Left colon (tissue), 2 donors: ENCODE measurements around the gene PCDHB1. TPM values are rescaled to one million over a fixed set of nuclear protein-coding genes. Genes with fewer than 3 reads are reported as not detected.
"Not testable (repeated sequence)": the region's sequence is repeated elsewhere in the genome, so short reads cannot be mapped to it uniquely, and the experiment has no call there.

Source experiments
- ATAC-seq: fragments of 200-7000 bp; cut with Tn5 transposase; one replicate; pipeline ENCODE4 v1.9.1; 2020; ENCODE audit warnings: mild to moderate bottlenecking, moderate library complexity
- DNase-seq, 2 donors: peaks; one replicate each; pipeline ENCODE4 v3.0.0-alpha.2; 2020
- intact Hi-C, 2 donors: fragments of 100-400 bp; cut with DNase I in 1 of 2; cut with micrococcal nuclease in 1 of 2; formaldehyde crosslinking; loops; one replicate each; pipeline versions ENCODE4 v1.11.2 to v1.14.0; 2022; cut with DNase I, micrococcal nuclease
- total RNA-seq, 2 donors: library from RNA; stranded (reverse); fragmentation: NEBNext Ultra II Directional; extraction: Animal tissue kit (Norgen Biotek cat#: 25700); gene quantifications; one replicate each; pipeline ENCODE4 v1.2.1, GENCODE V29; 2021
- donor health status: DM: no; HTN: no; CAD: no.
- donor health status: DM: yes; HTN: yes; CAD: no.

PCDHB1 gene
- total RNA-seq, 2 donors from 2014 or later: not detected

- no peak for ATAC-seq
- no peak for DNase-seq
- intact Hi-C loops: no loop called here
Observed at GRCh38 chr5:141041427-141041785, 9.8 kb upstream of the PCDHB1 start.

- DNase-seq: no peak
- intact Hi-C loops: no loop called here
- ATAC-seq: no peak
Observed at GRCh38 chr5:141042555-141042954, 8.6 kb upstream of the PCDHB1 start.

DNA sequence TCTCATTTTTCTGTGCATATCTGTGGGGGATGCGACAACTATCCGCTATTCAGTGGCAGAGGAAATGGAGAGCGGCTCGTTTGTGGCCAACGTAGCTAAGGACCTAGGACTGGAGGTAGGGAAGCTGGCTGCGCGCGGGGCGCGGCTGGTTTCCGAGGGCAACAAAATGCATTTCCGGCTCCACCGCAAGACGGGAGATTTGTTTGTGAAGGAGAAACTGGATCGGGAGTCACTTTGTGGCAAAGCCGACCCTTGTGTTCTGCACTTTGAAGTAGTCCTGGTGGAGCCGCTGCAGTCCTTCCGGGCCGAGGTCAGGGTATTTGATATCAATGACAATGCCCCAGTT, 320 bp downstream of the PCDHB1 start:
- no peak for DNase-seq
- ATAC-seq: no peak
- intact Hi-C loops: no loop called here

GRCh38 chr5:141077826-141078225, 26.7 kb downstream of the PCDHB1 start:
- ATAC-seq: no peak
- intact Hi-C loops: no loop called here
- DNase-seq: no peak

- no peak for ATAC-seq
Observed at GRCh38 chr5:141082228-141082627, 31.1 kb downstream of the PCDHB1 start.

GRCh38 chr5:141084487-141084989, 33.4 kb downstream of the PCDHB1 start:
- intact Hi-C loops: no loop called here
- DNase-seq: no peak
- ATAC-seq: no peak

More at GRCh38 chr5:141082228-141082627, 31.1 kb downstream of the PCDHB1 start:
- intact Hi-C loops: no loop called here
- no peak for DNase-seq

GRCh38 chr5:141094481-141095262, 43.5 kb downstream of the PCDHB1 start, which contains the start of gene PCDHB2:
PCDHB2 (plus strand) TSS chr5:141094615; CDS start chr5:141094791, 176 bp downstream.
- no peak for ATAC-seq
- peak in 1 of 2 donors; percentile 13 for DNase-seq
- intact Hi-C loops: no loop called here

DNA sequence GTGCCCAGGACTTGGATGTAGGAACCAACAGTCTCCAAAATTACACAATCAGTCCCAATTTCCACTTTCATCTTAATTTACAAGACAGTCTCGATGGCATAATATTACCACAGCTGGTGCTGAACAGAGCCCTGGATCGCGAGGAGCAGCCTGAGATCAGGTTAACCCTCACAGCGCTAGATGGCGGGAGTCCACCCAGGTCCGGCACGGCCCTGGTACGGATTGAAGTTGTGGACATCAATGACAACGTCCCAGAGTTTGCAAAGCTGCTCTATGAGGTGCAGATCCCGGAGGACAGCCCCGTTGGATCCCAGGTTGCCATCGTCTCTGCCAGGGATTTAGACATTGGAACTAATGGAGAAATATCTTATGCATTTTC, 44.1 kb downstream of the PCDHB1 start:
- DNase-seq: no peak
- no peak for ATAC-seq
- intact Hi-C loops: no loop called here

DNA sequence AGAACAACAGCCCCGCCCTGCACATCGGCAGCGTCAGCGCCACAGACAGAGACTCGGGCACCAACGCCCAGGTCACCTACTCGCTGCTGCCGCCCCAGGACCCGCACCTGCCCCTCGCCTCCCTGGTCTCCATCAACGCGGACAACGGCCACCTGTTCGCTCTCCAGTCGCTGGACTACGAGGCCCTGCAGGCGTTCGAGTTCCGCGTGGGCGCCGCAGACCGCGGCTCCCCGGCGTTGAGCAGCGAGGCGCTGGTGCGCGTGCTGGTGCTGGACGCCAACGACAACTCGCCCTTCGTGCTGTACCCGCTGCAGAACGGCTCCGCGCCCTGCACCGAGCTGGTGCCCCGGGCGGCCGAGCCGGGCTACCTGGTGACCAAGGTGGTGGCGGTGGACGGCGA, 45.0 kb downstream of the PCDHB1 start:
- ATAC-seq, DNase-seq, intact Hi-C loops: not testable (repeated sequence)

DNA sequence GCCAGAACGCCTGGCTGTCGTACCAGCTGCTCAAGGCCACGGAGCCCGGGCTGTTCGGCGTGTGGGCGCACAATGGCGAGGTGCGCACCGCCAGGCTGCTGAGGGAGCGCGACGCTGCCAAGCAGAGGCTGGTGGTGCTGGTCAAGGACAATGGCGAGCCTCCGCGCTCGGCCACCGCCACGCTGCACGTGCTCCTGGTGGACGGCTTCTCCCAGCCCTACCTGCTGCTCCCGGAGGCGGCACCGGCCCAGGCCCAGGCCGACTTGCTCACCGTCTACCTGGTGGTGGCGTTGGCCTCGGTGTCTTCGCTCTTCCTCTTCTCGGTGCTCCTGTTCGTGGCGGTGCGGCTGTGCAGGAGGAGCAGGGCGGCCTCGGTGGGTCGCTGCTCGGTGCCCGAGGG, 45.4 kb downstream of the PCDHB1 start:
- ATAC-seq: not testable (repeated sequence)

DNA sequence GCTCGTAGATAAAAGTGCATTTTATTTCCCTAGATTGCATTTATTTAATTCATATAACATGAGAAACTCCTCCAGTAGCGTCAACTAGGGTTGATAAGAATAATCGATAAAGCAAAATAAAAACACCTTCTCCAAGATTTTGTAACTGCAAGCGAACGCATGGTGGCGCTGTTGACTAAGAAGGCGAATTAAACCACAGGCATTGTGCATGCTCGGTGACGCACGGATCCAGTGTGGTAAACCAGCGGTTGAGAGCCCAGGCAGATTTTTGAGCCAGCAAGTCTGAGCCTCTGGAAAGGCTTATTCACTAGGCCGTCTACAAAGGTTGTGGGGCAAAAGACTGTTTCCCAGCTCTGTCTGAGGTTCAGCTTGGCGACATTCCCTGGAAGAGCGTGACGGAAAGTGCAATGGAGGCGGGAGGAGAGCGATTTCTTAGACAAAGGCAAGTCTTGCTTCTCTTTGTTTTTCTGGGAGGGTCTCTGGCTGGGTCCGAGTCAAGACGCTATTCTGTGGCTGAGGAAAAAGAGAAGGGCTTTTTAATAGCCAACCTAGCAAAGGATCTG, 49.1 kb downstream of the PCDHB1 start, which contains the start of gene PCDHB3:
Gene PCDHB3, plus strand, starts transcription at position 231 of the 563 bp plus-strand sequence. Its CDS starts 177 bp downstream, at position 408.
- DNase-seq (no peak), ATAC-seq (no peak)
- intact Hi-C loops: no loop called here

More for the DNA sequence above, 45.4 kb downstream of the PCDHB1 start:
- DNase-seq, intact Hi-C loops: not testable (repeated sequence)

DNA sequence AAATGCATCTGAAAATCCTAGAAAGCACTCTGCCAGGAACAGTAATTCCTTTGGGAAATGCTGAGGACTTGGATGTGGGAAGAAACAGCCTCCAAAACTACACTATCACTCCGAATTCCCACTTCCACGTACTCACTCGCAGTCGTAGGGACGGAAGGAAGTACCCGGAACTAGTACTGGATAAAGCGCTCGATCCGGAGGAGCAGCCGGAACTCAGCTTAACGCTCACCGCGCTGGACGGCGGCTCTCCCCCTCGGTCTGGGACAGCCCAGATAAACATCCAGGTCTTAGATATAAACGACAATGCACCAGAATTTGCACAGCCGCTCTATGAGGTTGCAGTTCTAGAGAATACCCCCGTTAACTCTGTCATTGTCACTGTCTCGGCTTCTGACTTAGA, 49.9 kb downstream of the PCDHB1 start:
- intact Hi-C loops: no loop called here
- no peak for ATAC-seq
- no peak for DNase-seq

GRCh38 chr5:141102070-141102469, 50.9 kb downstream of the PCDHB1 start:
- DNase-seq, ATAC-seq, intact Hi-C loops: not testable (repeated sequence)

- ATAC-seq, DNase-seq, intact Hi-C loops: not testable (repeated sequence)
Observed at GRCh38 chr5:141102471-141102870, 51.3 kb downstream of the PCDHB1 start.

GRCh38 chr5:141105350-141105749, 54.2 kb downstream of the PCDHB1 start:
- ATAC-seq (no peak), DNase-seq (no peak)
- intact Hi-C loops: no loop called here

Other genes starting within 250 kb of the PCDHB1 start
- gene PCDHA4, start 244.3 kb upstream of the PCDHB1 start, total RNA-seq: 1 to 10 TPM in 1 of 2 donors, under 1 TPM in 1; 0.39 to 1.1 TPM
- under 1 TPM; 0.06 to 0.09 TPM for gene PCDHA5, start 229.8 kb upstream of the PCDHB1 start, total RNA-seq
- gene PCDHA6, start 223.4 kb upstream of the PCDHB1 start, total RNA-seq: under 1 TPM; 0.22 to 0.31 TPM
- under 1 TPM; 0.17 to 0.27 TPM for gene PCDHA7, start 217.1 kb upstream of the PCDHB1 start, total RNA-seq
- not detected for gene PCDHA8, start 210.2 kb upstream of the PCDHB1 start, total RNA-seq
- gene PCDHA9, start 203.0 kb upstream of the PCDHB1 start, total RNA-seq: under 1 TPM; 0.08 to 0.15 TPM
- under 1 TPM; 0.20 to 0.24 TPM for gene PCDHA10, start 195.5 kb upstream of the PCDHB1 start, total RNA-seq
- gene PCDHA11, start 182.4 kb upstream of the PCDHB1 start, total RNA-seq: under 1 TPM; 0.08 to 0.09 TPM
- gene PCDHA12, start 176.1 kb upstream of the PCDHB1 start, total RNA-seq: under 1 TPM; 0.08 to 0.18 TPM
- under 1 TPM in 1 of 2 donors, not detected in 1; 0.12 TPM for gene PCDHA13, start 169.2 kb upstream of the PCDHB1 start, total RNA-seq
- gene PCDHAC1, start 125.1 kb upstream of the PCDHB1 start, total RNA-seq: under 1 TPM; 0.15 to 0.28 TPM
- under 1 TPM; 0.47 to 0.58 TPM for gene PCDHAC2, start 84.9 kb upstream of the PCDHB1 start, total RNA-seq
- gene PCDHB2, start 43.2 kb downstream of the PCDHB1 start, total RNA-seq: 1 to 10 TPM; 1.1 to 1.2 TPM
- 1 to 10 TPM in 1 of 2 donors, under 1 TPM in 1; 0.73 to 1.4 TPM for gene PCDHB3, start 49.1 kb downstream of the PCDHB1 start, total RNA-seq
- under 1 TPM; 0.46 to 0.81 TPM for gene PCDHB4, start 70.4 kb downstream of the PCDHB1 start, total RNA-seq
- gene PCDHB5, start 83.8 kb downstream of the PCDHB1 start, total RNA-seq: under 1 TPM; 0.31 to 0.56 TPM
- under 1 TPM in 1 of 2 donors, not detected in 1; 0.11 TPM for gene PCDHB6, start 98.7 kb downstream of the PCDHB1 start, total RNA-seq
- gene PCDHB7, start 121.3 kb downstream of the PCDHB1 start, total RNA-seq: under 1 TPM; 0.12 to 0.34 TPM
- under 1 TPM; 0.59 to 0.67 TPM for gene PCDHB8, start 126.4 kb downstream of the PCDHB1 start, total RNA-seq
- 1 to 10 TPM in 1 of 2 donors, under 1 TPM in 1; 0.34 to 1.2 TPM for gene PCDHB16, start 131.0 kb downstream of the PCDHB1 start, total RNA-seq
- under 1 TPM; 0.34 to 0.61 TPM for gene PCDHB9, start 135.8 kb downstream of the PCDHB1 start, total RNA-seq
- under 1 TPM; 0.40 to 0.56 TPM for gene PCDHB10, start 141.0 kb downstream of the PCDHB1 start, total RNA-seq
- gene PCDHB11, start 148.3 kb downstream of the PCDHB1 start, total RNA-seq: 1 to 10 TPM in 1 of 2 donors, under 1 TPM in 1; 0.82 to 1.4 TPM
- under 1 TPM; 0.24 to 0.42 TPM for gene PCDHB12, start 157.3 kb downstream of the PCDHB1 start, total RNA-seq
- 1 to 10 TPM; 1.3 to 2.0 TPM for gene PCDHB13, start 162.5 kb downstream of the PCDHB1 start, total RNA-seq
- 1 to 10 TPM; 1.2 to 1.7 TPM for gene PCDHB14, start 172.0 kb downstream of the PCDHB1 start, total RNA-seq
- 1 to 10 TPM in 1 of 2 donors, under 1 TPM in 1; 0.49 to 1.1 TPM for gene PCDHB15, start 194.0 kb downstream of the PCDHB1 start, total RNA-seq